SIG-M5 treated with dmso at 0.1 percent for 504 hours (cell line): ENCODE results near the gene PLCB4.
A peak's percentile ranks its signal among the peaks of the same experiment; 100 is the strongest.

Experiments used
- DNase-seq: peaks from one replicate; lab custom pipeline; 2025; ENCODE audit not compliant: unreplicated experiment; lab: John Stamatoyannopoulos, UW

The PLCB4 gene

GRCh38 chr20:9508240-9508661 lies 439.4 kb downstream of the PLCB4 start:
- no peak for DNase-seq

DNA sequence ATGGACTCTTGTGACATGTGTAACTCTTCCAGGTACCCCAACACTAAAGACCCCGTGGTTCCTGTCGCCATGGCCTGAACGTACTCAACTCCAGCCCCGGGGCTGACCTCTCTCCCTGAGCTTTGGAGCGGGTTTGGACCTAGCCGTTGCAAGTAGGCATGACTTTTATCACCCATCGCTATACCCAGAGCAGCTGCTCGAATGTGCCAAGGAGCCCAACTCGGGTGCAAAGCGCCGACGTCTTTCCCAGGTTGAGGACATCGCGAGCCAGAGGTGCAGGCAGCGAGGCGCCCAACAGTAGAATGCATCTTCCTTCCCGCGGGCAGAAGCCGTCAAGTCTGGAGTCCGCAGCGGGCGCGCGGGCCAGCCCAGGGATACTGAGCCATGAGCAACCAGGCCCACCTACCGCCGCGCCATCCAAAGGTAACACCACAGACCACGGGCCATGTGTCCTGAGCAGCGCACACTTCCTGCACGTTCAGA lies 439.9 kb downstream of the PLCB4 start:
- no peak for DNase-seq

DNA sequence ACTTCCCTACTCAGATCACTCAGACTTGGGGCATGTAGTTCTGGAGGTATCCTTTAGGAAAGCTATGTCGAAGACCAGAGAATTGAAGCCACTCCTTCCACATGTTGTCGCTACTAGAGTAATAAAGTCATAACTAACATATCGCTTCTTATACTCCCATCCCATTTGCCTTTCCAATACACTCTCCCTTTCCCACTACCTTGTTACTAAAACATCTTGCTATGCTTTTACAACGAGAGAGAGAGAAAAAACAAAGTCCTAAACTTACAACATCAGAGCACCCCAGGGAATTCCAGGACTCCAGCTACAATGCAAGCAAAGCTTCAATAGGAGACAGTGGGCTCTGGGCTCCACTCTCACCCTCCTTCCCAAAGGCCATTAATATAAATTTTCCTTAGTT lies 440.4 kb downstream of the PLCB4 start:
- DNase-seq = peak; percentile 74

- DNase-seq = peak; percentile 66
Measured at GRCh38 chr20:9510911-9511310, 442.0 kb downstream of the PLCB4 start.

DNA sequence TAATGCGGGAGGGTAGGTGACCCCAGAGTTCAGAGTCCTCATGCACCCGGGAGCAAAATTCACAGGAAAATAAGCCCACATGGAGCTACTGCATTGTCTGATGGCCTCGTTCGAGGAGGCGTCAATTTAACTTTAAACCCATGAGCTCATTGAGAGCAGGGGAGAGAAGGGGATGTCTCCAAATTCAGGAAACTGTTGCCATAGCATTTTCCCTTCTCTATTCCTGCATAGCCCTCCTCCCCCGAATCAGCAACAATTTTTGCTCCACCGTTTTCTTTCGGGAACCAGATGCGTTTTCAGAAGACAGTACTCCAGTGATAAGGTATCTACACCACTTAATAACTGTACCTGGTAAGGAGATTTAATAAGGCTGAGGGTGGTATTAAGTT lies 445.2 kb downstream of the PLCB4 start:
- DNase-seq = peak; percentile 85

GRCh38 chr20:9514461-9515213 lies 445.8 kb downstream of the PLCB4 start, which contains the start of gene LAMP5:
TSS of gene LAMP5 (plus strand) at chr20:9514590. CDS start at chr20:9514853, 263 bp downstream.
- peak; percentile 94 for DNase-seq

DNA sequence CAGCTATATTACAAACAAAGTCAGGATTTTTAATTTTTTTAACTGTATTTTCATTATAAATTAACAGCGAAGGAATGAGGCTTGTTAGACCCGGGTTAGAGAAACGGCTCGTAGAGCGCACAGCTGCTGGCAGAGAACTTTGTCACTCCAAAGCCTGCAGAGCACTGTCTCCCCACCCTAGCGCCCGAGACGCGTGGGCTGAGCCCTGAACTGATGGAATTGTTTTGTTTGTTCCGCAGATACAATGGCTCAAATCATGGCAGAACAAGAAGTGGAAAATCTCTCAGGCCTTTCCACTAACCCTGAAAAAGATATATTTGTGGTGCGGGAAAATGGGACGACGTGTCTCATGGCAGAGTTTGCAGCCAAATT lies 446.3 kb downstream of the PLCB4 start:
- DNase-seq = no peak

DNA sequence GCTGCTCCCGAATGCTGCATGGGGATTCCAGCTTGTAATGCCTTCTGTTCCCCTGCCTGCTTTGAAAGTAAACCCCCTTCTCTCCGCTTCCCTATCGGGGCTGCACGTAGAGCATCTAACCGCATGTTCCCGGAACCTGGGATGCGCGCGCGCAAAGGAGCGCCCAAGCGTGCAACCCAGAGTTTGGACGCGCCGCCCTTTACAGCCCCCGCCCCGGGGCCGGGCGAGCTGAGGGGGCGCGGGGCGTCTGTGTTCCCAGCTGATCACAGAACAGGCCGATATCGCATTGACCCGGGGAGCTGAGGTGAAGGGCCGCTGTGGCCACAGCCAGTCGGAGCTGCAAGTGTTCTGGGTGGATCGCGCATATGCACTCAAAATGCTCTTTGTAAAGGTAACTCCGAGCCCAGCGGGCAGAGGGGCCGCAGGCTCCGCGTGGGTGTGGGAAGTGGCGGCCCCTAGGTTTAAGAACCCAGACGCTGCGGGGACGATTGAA lies 446.9 kb downstream of the PLCB4 start:
- DNase-seq = peak; percentile 69

GRCh38 chr20:9516234-9516871 lies 447.5 kb downstream of the PLCB4 start:
- peak; percentile 77 for DNase-seq

- DNase-seq = no peak
Measured at GRCh38 chr20:9517297-9518162, 448.6 kb downstream of the PLCB4 start.

DNA sequence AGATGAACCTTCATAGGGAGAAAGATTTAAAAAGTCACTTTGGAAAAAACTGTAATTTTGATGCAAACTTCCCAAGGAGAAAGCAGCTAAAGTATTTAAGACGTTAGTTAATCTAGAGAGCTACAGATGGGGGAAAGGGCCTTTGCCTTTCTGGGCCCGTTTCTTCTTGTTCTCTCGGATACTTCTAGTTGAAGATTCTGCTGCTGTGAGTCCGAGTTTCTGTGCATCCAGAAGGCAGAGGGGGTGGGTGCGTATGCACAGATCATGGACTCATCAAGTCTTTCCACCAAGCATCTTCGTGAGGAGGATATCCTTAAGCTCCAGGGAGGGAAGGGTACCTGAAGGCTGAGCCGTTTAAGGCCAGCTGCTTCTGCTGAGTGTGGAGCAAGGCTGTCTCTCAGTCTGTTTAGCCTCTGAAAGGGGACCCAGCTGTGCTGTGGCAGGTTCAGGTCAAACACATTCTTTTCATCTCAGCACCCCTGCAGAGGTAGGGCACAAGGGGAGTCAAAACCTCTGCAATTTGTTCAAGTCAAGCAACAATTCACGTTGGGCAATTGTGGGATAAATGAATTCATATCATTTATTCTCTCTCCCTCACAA lies 449.8 kb downstream of the PLCB4 start:
- DNase-seq = no peak

DNA sequence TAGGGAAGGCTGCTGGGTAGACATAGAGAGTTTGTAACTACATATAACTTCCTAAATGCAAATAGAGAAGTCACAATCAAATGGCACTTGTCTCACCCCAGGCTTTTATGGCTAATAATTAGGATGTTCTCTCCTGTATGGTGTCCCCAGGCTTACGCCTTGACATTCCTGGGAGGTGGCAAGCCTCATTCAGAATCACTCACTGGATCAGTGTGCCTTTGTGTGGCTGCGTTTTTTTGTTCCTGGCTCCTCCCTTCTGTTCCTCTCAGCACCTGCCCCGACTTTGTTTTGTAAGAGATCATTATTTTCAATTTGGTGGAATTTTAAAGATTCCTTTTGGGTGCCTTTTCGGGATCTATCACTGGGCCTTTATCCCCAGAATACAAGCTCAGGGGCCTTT lies 451.2 kb downstream of the PLCB4 start:
- no peak for DNase-seq

DNA sequence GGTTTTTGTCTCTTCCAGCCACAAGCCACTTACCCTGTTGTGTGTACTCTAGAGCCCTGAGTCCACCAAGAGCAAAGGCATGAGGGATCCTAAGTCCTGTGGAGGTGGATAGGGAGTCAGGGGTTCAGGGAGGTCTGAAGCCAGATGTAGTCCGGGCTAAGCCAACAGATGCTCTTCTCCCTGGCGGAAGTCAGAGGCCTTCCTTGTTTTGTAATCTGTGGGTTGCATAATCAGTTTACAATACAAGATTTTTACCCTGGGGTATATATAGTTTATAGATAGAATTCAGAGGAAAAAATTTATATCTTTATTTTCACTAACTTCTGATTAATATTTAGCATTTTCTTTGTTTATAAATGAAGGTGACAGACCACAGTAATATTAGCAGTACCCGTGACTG lies 454.7 kb downstream of the PLCB4 start:
- DNase-seq = peak; percentile 73
